ENCODE results near the gene SAA4.
"Not testable (repeated sequence)": the region's sequence is repeated elsewhere in the genome, so short reads cannot be mapped to it uniquely, and the experiment has no call there.

SAA4 gene

DNA sequence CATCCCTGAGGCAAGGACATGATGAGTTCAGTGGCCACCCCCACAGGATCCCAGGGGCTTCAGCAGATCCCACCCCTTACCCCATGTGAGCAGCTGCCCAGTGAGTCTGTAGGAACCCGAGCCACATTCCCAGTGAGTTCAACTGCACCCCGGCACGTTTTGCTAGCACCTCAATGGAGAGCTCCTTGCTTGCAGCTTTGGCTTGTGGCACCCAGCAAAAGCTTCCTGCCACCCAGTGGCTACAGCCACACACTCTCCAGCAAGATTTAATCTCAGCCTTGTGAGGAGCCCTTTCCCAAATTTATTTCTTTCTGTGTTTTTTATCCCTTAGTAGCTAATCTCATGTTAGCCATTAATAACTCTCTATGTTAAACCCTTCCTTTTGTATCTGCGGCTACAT is 33.5 kb upstream of the SAA4 start:
- Histone ChIP-seq H4K20me1 (ENCODE audit: low read depth, low read length) (no peaks in the 10 kb centered on the region), H3K4me3 (ENCODE audit: insufficient read depth, low read length, poor library complexity, severe bottlenecking) (no peak overlapping the region), H3K27ac (ENCODE audit: low read depth, low read length) (no peak overlapping the region), H2AFZ (ENCODE audit: low read depth, low read length, severe bottlenecking) (no peak overlapping the region), H3K9me2 (replicated peaks; ENCODE audit: insufficient read depth, low read length) (no peaks in the 10 kb centered on the region), H3K27me3 (ENCODE audit: low read length) (no peaks in the 10 kb centered on the region), H3K9me3 (ENCODE audit: insufficient read depth, low read length) (no peaks in the 10 kb centered on the region), H3F3A (ENCODE audit: insufficient read depth) (no peaks in the 10 kb centered on the region), H3K9ac (ENCODE audit: low read length) (no peak overlapping the region), H3K4me2 (ENCODE audit: low read depth, low read length, poor library complexity, severe bottlenecking) (no peak overlapping the region), H3K36me3 (ENCODE audit: low read length) (no peaks in the 10 kb centered on the region), H3K79me2 (ENCODE audit: insufficient read depth, low read length) (no peaks in the 10 kb centered on the region)
- TF ChIP-seq, protein P1, sequence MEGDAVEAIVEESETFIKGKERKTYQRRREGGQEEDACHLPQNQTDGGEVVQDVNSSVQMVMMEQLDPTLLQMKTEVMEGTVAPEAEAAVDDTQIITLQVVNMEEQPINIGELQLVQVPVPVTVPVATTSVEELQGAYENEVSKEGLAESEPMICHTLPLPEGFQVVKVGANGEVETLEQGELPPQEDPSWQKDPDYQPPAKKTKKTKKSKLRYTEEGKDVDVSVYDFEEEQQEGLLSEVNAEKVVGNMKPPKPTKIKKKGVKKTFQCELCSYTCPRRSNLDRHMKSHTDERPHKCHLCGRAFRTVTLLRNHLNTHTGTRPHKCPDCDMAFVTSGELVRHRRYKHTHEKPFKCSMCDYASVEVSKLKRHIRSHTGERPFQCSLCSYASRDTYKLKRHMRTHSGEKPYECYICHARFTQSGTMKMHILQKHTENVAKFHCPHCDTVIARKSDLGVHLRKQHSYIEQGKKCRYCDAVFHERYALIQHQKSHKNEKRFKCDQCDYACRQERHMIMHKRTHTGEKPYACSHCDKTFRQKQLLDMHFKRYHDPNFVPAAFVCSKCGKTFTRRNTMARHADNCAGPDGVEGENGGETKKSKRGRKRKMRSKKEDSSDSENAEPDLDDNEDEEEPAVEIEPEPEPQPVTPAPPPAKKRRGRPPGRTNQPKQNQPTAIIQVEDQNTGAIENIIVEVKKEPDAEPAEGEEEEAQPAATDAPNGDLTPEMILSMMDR (IDR thresholded peaks at IDR 0.05; ENCODE audit: insufficient read depth, low read length, poor library complexity, severe bottlenecking) = no peak
- no peak for TF ChIP-seq EZH2phosphoT487 (conservative IDR thresholded peaks at IDR 0.05; ENCODE audit: low read length)

DNA sequence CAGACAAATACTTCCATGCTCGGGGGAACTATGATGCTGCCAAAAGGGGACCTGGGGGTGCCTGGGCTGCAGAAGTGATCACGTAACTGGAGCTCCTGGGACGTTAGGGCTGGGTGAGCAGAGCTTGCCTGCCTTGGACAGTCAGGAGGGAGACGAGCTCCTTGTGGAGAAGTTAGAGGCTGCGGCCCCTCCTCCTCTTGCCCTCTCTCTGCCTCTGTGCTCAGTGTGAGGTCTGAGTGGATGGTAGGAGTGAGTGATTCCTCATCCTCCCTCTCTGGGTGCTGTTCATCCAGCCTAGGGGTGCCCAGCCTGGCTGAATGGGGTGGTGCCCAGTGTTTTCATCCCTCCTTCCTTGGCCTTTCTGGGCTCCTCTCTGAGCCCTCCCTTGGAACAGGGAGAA is 32.6 kb upstream of the SAA4 start:
- H3K4me3 ChIP-seq (ENCODE audit: insufficient read depth, low read length, poor library complexity, severe bottlenecking); H3K27me3 ChIP-seq (ENCODE audit: low read length); H3K27ac ChIP-seq (ENCODE audit: low read depth, low read length); H3K9me3 ChIP-seq (ENCODE audit: insufficient read depth, low read length); H3K4me2 ChIP-seq (ENCODE audit: low read depth, low read length, poor library complexity, severe bottlenecking); H2AFZ ChIP-seq (ENCODE audit: low read depth, low read length, severe bottlenecking); H3K9ac ChIP-seq (ENCODE audit: low read length); H3K79me2 ChIP-seq (ENCODE audit: insufficient read depth, low read length); H3K36me3 ChIP-seq (ENCODE audit: low read length); H3F3A ChIP-seq (ENCODE audit: insufficient read depth); H4K20me1 ChIP-seq (ENCODE audit: low read depth, low read length); H3K9me2 ChIP-seq (replicated peaks; ENCODE audit: insufficient read depth, low read length): not testable (repeated sequence)

GRCh38 chr11:18267335-18268133 is 30.9 kb upstream of the SAA4 start:
- H3K27ac ChIP-seq (ENCODE audit: low read depth, low read length); H3K9ac ChIP-seq (ENCODE audit: low read length); H3K27me3 ChIP-seq (ENCODE audit: low read length); H3F3A ChIP-seq (ENCODE audit: insufficient read depth); H3K36me3 ChIP-seq (ENCODE audit: low read length); H4K20me1 ChIP-seq (ENCODE audit: low read depth, low read length); H3K4me2 ChIP-seq (ENCODE audit: low read depth, low read length, poor library complexity, severe bottlenecking); H3K79me2 ChIP-seq (ENCODE audit: insufficient read depth, low read length); H3K4me3 ChIP-seq (ENCODE audit: insufficient read depth, low read length, poor library complexity, severe bottlenecking); H3K9me3 ChIP-seq (ENCODE audit: insufficient read depth, low read length); H3K9me2 ChIP-seq (replicated peaks; ENCODE audit: insufficient read depth, low read length); H2AFZ ChIP-seq (ENCODE audit: low read depth, low read length, severe bottlenecking): not testable (repeated sequence)

- Histone ChIP-seq H3K27ac (ENCODE audit: low read depth, low read length) (no peak within 1 kb of the TSS), H3K36me3 (ENCODE audit: low read length) (no peaks in the 10 kb centered on the region), H4K20me1 (ENCODE audit: low read depth, low read length) (no peaks in the 10 kb centered on the region), H3K4me2 (ENCODE audit: low read depth, low read length, poor library complexity, severe bottlenecking) (no peak within 1 kb of the TSS), H2AFZ (ENCODE audit: low read depth, low read length, severe bottlenecking) (no peak within 1 kb of the TSS), H3K9ac (ENCODE audit: low read length) (no peak within 1 kb of the TSS), H3K79me2 (ENCODE audit: insufficient read depth, low read length) (no peaks in the 10 kb centered on the region), H3K9me2 (replicated peaks; ENCODE audit: insufficient read depth, low read length) (no peaks in the 10 kb centered on the region), H3K4me3 (ENCODE audit: insufficient read depth, low read length, poor library complexity, severe bottlenecking) (no peak within 1 kb of the TSS), H3K27me3 (ENCODE audit: low read length) (no peaks in the 10 kb centered on the region), H3F3A (ENCODE audit: insufficient read depth) (no peaks in the 10 kb centered on the region), H3K9me3 (ENCODE audit: insufficient read depth, low read length) (no peaks in the 10 kb centered on the region)
- no peak for TF ChIP-seq EZH2phosphoT487 (conservative IDR thresholded peaks at IDR 0.05; ENCODE audit: low read length)
- TF ChIP-seq, protein P1 (IDR thresholded peaks at IDR 0.05; ENCODE audit: insufficient read depth, low read length, poor library complexity, severe bottlenecking) = no peak
Measured at GRCh38 chr11:18265949-18266348, 29.3 kb upstream of the SAA4 start, which contains the start of gene SAA1. TSS of gene SAA1 (plus strand) at chr11:18266264. CDS start at chr11:18266888, 624 bp downstream.

Data from SU-DHL-6 (cell line).